GM18519 (cell line): ENCODE data around the gene ATP2B2.

Experiments
- ATAC-seq: cut with Tn5 transposase; IDR thresholded peaks from one replicate; pipeline ENCODE4 v1.9.1; 2021; ENCODE audit warnings: mild to moderate bottlenecking, moderate library complexity; ENCODE audit not compliant: unreplicated experiment, low FRiP score

The ATP2B2 gene

GRCh38 chr3:10373686-10374261, 131.6 kb downstream of the ATP2B2 start:
- ATAC-seq = no peak

GRCh38 chr3:10371789-10372188, 133.6 kb downstream of the ATP2B2 start:
- ATAC-seq = no peak

GRCh38 chr3:10371167-10371566, 134.2 kb downstream of the ATP2B2 start:
- no peak for ATAC-seq

GRCh38 chr3:10370429-10370828, 135.0 kb downstream of the ATP2B2 start:
- ATAC-seq = no peak

DNA sequence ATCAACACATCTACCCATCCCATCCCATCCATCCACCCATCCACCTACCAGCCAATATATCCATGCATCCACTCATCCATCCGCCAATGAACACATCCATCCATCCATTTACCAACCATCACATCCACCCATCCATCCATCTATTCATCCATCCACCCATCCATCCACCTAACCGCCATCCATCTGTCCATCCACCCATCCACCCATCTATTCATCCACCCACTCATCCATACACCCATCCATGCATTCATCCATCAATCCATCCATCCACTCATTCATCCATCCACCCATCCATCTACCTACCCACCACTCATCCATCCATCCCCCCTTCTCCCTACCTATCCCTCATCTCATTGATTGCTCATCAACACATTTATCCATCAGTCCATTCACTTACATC, 136.9 kb downstream of the ATP2B2 start:
- ATAC-seq = no peak

DNA sequence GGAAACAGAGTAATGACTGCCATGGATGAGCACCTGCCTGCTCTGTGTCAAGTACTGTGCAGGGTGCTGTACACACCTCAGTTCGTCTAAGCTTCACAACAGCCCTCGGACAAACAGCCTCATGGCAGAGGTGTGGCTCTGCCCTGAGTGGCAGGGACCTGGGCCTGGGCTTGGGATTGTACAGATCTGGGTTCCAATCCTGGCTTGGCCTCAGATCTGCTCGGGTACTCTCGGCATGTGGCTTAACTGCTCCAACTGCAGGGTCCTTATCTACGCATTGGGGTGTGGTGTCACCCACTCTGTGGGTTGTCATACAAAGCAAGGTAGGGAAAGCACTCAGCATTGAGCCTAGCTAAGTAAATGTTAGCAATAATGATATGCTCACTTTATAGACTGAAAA, 137.9 kb downstream of the ATP2B2 start:
- ATAC-seq = no peak

DNA sequence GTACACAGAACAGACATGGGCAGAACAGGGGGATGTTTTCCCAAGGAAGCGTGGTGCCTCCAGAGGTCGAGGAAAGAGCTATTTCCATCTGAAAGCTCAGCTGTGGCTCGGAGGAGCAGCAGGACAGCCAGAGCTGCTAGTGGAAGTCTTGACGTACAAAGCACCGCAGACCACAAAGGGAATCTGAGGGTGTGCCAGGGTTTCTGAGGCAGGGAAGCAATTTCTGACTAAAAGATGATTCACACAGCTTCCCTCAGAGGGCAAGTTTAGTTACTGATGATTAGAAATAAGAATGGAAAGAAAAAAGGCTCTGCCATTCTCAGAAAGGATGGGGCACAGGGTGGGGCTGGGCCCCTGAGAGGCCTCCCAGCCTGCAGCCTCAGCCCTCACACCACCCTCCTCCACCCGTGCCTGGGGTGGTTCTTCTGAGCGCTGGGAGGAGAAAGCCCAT, 138.7 kb downstream of the ATP2B2 start:
- ATAC-seq = no peak

DNA sequence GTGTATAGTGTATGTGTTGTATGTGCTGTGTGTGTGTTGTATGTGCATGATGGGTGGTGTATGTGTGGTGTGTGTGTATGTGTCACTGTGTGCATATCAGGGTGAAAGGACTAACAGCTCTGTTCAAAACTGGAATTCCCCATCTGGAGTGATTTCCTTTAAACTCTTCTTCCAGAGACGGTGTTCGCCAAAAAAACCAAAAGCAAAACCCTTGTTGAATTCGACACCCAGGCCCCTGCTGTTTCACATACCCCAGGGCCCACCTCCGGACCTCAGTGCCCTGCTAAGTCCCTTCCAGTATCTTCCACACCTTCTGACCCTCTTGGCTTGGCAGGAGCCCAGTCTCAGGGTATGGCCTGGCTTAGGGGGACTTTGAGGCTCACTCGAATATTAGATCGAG, 139.6 kb downstream of the ATP2B2 start:
- no peak for ATAC-seq

DNA sequence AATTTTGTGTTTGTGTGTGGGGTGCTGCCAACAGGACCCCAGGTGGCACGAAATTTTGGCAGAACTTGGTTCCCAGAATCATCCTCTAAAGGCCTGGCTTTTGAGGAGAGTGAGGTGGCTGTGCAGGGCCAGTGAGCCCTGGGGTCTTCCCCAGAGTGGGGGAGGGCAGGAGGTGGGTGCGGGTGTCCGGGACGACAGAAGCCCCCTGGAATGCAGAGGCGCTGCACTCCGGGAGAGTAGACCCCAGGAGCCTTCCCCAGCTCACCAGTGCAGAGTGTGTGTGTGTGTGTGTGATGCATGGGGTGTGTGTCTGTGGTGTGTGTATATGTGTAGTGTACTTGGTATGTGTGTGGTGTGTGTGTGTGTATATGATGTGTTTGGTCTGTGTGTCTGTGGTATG, 140.1 kb downstream of the ATP2B2 start:
- no peak for ATAC-seq

GRCh38 chr3:10364806-10365205, 140.6 kb downstream of the ATP2B2 start:
- ATAC-seq = no peak

DNA sequence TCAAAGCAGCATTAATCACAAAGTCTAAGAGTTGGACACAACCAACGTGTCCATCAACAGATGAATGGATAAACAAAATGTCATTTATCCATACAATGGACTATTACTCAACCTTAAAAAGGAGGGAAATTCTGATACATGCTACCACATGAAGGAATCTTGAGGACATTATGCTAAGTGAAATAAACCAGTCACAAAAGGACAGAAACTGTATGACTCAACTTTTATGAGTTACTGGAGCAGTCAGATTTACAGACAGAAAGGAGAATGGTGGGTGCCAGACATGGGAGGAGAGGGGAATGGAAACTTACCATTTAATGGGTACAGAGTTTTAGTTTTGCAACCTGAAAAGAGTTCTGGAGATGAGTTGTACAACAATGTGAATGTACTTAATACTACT, 141.5 kb downstream of the ATP2B2 start:
- no peak for ATAC-seq

GRCh38 chr3:10361375-10361774, 144.0 kb downstream of the ATP2B2 start:
- no peak for ATAC-seq

DNA sequence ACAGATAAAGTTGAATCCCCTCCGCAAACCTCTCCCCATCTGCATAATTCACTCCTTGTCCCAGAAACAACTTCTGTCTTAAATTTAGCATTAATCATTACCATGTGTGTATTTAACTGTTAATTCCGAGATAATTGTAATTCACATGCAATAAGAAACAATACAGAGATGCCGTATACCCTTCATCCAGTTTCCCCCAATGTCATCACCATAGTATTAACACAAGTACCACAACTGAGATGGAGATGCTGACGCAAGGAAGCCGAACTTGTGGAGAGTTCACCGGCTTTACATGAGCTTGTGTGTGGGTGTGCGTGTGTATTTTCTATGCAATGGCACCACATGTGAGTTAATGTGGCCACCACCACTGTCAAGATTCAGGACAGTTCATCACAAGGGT, 144.9 kb downstream of the ATP2B2 start:
- no peak for ATAC-seq

DNA sequence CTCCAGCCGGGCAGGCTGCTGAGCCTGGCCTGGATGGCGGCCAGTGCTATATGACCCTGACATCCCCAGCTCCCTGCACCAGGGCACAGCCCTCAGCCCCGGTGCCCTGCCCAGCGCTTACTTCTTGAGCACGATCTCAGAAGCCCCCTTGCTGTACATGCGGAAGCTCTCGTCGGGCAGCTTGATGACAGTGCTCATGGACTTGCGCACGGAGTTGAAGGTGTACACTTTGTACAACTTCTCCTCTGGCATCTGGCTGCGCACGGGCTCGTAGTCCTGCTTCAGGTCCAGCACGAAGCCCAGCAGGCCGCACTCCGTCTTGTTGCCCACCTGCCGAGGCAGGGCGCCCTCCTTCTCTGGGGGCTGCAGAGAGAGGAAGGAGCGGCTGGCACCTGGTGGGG, 145.6 kb downstream of the ATP2B2 start:
- ATAC-seq = no peak

GRCh38 chr3:10358309-10358980, 146.9 kb downstream of the ATP2B2 start:
- no peak for ATAC-seq

DNA sequence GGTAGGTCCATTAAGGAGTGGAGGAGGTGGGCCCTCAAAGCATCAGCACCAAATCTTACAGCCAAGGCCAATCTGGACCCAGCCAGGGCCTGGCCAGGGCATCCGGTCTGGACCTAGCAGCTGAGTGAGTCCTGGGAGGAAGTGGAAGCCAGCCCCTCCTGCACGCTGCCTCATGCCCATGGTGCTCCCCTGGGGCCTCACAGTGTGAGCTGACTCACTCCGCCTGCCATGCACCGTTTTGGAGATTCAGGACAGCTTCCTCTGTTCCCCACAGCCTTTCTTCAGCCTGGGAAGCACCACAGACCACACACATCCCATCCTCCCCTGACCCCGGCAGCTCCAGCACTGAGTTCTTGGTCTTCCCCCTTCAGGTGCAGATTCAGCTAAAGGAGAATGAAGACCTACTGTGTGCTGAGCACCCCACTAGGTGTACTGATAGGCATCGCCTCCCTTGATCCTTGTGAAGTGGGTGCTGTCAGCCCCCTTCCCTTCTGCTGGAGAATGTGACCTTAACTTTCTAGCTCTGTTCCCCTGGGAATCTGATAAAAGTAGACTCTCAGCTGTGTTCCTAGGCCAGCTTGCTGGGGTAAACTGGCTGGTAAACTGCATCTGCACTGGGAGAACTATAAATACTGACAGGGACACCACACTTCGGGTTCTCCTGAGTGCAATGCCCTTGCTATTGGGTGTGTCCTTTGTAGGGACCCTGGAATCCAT, 147.6 kb downstream of the ATP2B2 start:
- ATAC-seq = no peak

- no peak for ATAC-seq
These were observed 148.3 kb downstream of the ATP2B2 start for GRCh38 chr3:10357095-10357494.

DNA sequence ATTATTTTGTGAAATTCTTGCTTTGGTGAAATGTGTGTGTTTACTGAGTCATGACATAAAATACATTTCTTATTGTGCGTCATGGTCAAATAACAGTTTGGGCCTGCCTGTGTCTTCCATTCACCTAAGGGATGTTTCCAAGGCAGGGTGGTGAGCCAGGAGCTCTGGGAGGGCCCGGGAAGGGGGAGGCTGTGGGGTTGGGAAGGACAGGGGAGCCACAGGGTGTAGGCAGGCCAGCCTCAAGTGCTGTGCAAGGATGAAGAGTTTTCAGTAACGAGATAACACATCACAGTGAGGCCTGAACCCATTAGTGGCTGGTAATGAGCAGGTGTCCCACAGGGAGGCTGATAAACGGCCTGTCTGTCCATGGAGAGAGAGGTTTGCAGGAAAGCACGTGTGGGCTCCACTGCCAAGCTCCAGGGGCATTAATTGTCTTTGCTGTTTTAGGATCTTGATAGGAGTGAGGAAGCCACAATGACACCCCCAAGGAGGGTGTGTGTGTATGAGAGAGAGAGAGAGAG, 148.9 kb downstream of the ATP2B2 start:
- no peak for ATAC-seq

DNA sequence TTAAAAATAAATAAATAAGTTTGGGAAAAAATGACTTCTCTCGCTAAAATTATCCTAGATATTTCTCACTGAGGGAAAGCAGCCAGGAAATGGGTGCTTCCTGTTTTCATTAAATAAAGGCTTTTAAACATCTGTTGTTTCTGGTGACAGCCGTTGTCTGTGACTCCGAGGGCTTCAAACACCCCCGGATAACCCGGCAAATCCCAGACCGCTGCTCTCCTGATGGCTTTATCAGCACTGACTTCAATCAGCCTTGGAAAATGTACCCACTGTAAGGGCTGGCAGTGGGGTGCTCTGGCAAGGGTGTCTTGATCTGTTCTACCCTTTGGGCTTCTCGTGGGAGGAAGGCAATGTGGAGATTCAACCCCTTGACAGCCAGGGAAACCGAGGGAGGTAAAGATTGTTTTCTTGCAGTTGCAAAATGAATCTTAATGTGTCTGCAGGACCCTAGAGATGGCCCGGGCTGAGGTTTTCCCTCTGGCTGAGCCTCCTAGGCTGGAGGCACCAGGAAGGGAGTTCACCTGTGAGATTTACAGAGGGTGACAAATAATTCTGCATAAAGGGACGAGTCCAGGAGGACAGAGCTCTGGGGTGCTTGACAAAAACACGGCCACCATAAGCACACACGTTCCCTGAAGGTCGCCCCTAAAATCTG, 150.9 kb downstream of the ATP2B2 start:
- no peak for ATAC-seq

DNA sequence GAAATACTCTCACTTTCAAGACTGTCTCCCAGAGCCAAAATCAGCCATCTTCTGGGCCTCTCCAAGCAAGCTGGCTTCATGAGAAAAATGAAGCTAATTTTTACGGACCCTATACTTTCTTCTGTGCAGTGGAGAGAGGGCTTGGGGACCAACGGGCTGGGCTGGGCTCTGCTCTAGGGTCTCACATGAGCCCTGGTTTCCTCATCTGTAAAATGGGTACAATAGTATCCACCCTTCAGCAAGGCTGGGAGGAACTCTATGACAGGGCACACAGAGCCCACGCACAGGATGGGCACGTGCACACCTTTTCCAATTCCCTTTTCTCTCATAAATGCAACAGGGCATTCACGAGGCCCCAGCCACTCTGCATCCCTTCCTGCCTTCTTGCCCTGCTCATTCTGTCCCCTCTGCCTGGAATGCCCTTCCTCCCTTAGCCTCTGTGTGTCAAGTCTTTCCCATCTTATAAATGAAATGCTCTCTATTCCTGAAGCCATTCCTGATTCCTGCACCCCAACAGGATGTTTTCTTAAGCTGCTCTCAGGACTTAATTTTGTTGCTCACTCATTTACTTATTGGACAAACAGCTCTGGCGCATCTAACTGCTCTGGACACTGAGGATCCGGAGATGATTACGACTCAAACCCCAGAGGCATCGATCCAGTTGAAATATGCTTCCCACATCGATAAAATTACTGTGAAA, 151.6 kb downstream of the ATP2B2 start:
- no peak for ATAC-seq

DNA sequence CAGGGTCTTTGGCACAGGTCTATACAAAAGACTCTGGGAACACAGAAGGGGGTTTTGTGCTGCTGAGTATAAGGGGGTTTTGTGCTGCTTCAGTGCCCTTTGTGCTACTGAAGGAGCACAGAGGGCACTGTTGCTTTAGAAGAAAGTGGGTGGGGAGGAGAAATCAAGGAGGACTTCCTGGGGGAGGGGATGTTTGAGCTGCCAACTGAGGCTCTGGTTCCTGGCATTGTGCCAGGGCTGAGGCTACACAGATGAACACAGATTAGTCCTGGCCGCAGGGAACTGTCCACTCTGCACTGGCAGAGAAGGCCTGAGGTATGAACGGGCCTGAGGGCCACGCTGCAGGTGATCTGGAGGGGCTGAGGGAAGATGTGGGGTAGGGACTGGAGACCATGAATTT, 152.2 kb downstream of the ATP2B2 start:
- ATAC-seq = no peak
